K562 (cell line): Measurements from ENCODE around the gene SYMPK. TPM values are rescaled to one million over a fixed set of nuclear protein-coding genes. Genes with fewer than 3 reads are reported as not detected.
A peak's percentile ranks its signal among the peaks of the same experiment; 100 is the strongest.

Experiments used
- ARHGAP35 ChIP-seq: fragments of 450-650 bp; IDR thresholded peaks from 2 replicates; pipeline ENCODE4 v1.6.1; 2018; ENCODE audit not compliant: partially characterized antibody
- CCAR2 ChIP-seq: fragments of 200-400 bp; formaldehyde crosslinking; IDR thresholded peaks from 2 replicates; pipeline ENCODE4 v1.6.1; 2017; ENCODE audit warnings: mild to moderate bottlenecking, low read depth, low read length
- FOXM1 ChIP-seq, 2 experiments: fragments of 450-650 bp in 1 of 2; sonication (generic) in 1 of 2; formaldehyde crosslinking in 1 of 2; IDR thresholded peaks; 2 replicates each; pipeline versions ENCODE4 v1.6.1 to v1.9.0; 2017 to 2022; ENCODE audit warnings: low read depth in 2 of 2, mild to moderate bottlenecking in 2 of 2, missing genetic modification reagents in 1 of 2, moderate library complexity in 1 of 2
- GTF2F1 ChIP-seq: IDR thresholded peaks from 2 replicates; pipeline ENCODE4 v1.6.1; 2011; ENCODE audit warnings: low read depth, low read length, improper control_type of control experiment
- HDAC3 ChIP-seq: fragments of 450-650 bp; IDR thresholded peaks from 2 replicates; pipeline ENCODE4 v1.6.1; 2018; ENCODE audit warnings: borderline replicate concordance, mild to moderate bottlenecking, moderate library complexity; ENCODE audit not compliant: partially characterized antibody
- HIVEP1 ChIP-seq: fragments of 250-450 bp; sonication (Bioruptor Pico); IDR thresholded peaks from 2 replicates; pipeline ENCODE4 v1.4.0; 2020; ENCODE audit warnings: mild to moderate bottlenecking
- NCOA2 ChIP-seq, 2 experiments: fragments of 450-650 bp; IDR thresholded peaks; 2 replicates each; pipeline ENCODE4 v1.6.1; 2018; ENCODE audit warnings: mild to moderate bottlenecking in 2 of 2, moderate library complexity in 1 of 2; ENCODE audit not compliant: partially characterized antibody in 2 of 2
- NFATC3 ChIP-seq: fragments of 450-650 bp; IDR thresholded peaks from 2 replicates; pipeline ENCODE4 v1.6.1; 2017; ENCODE audit warnings: mild to moderate bottlenecking
- NFE2 ChIP-seq: IDR thresholded peaks from 2 replicates; pipeline ENCODE4 v1.6.1; 2014; ENCODE audit warnings: antibody characterized with exemption, low read depth
- NR3C1 ChIP-seq: sonication (generic); formaldehyde crosslinking; IDR thresholded peaks from 2 replicates; pipeline ENCODE4 v1.8.1; 2022; ENCODE audit warnings: missing genetic modification reagents
- POLR2H ChIP-seq: IDR thresholded peaks from 2 replicates; pipeline ENCODE4 v1.6.1; 2016; ENCODE audit warnings: missing genetic modification characterization, low read depth, mild to moderate bottlenecking, control low read depth, missing compliant biosample characterization, moderate library complexity
- RNF2 ChIP-seq: sonication (generic); IDR thresholded peaks from 2 replicates; pipeline ENCODE4 v1.6.1; 2016
- SRSF9 ChIP-seq: fragments of 200-400 bp; formaldehyde crosslinking; IDR thresholded peaks from 2 replicates; pipeline ENCODE4 v1.6.1; 2017; ENCODE audit warnings: low read depth, low read length, borderline replicate concordance
- ZNF197 ChIP-seq: fragments of 200-800 bp; sonication (Bioruptor generic); IDR thresholded peaks from 2 replicates; pipeline ENCODE4 v1.6.1; 2016; ENCODE audit warnings: low read depth, missing genetic modification characterization, missing compliant biosample characterization
- ZNF263 ChIP-seq: sonication (generic); formaldehyde crosslinking; IDR thresholded peaks from 2 replicates; pipeline ENCODE4 v1.8.0; 2022; ENCODE audit warnings: mild to moderate bottlenecking, missing genetic modification reagents, borderline replicate concordance
- ZNF644 ChIP-seq: fragments of 200-800 bp; sonication (Bioruptor generic); IDR thresholded peaks from 2 replicates; pipeline ENCODE4 v1.6.1; 2016; ENCODE audit warnings: low read depth, missing genetic modification characterization, missing compliant biosample characterization
- ZSCAN32 ChIP-seq: fragments of 450-650 bp; formaldehyde crosslinking; IDR thresholded peaks from 2 replicates; pipeline ENCODE4 v1.4.0; 2020; ENCODE audit warnings: mild to moderate bottlenecking, moderate library complexity
- polyA plus RNA-seq, 8 experiments: library from polyadenylated mRNA; depleted of rRNA in 4 of 8; stranded (reverse) in 5 of 8; unstranded in 3 of 8; fragments of >200 nt; fragmentation: Nextera tagmentation in 2 of 8; fragmentation: Illumina TruSeq in 1 of 8; extraction: Ambion mirVana in 2 of 8; extraction: Trizol in 1 of 8; gene quantifications; 2 replicates each; pipeline versions ENCODE4 v1.2.1 to v1.2.3, GENCODE V29; 2011 to 2014; ENCODE audit warnings: inconsistent platforms in 1 of 8, missing spikeins in 1 of 8
- total RNA-seq, 7 experiments: library from RNA; depleted of rRNA in 6 of 7; stranded (reverse); fragments of >200 nt in 6 of 7; fragmentation: Illumina TruSeq in 2 of 7; extraction: Trizol in 2 of 7; gene quantifications; 2 replicates each; pipeline versions ENCODE4 v1.2.1 to v1.2.3, GENCODE V29; 2011 to 2021; ENCODE audit warnings: low replicate concordance in 1 of 7
- TF ChIP-seq, protein P1 (sequence below): fragments of 450-650 bp; IDR thresholded peaks from 2 replicates; pipeline ENCODE4 v1.6.1; 2014; ENCODE audit warnings: low read depth, mild to moderate bottlenecking, moderate library complexity, borderline replicate concordance
- TF ChIP-seq, protein P2 (sequence below): sonication (generic); formaldehyde crosslinking; IDR thresholded peaks from 2 replicates; pipeline ENCODE4 v1.8.0; 2022; ENCODE audit warnings: mild to moderate bottlenecking, missing genetic modification reagents
- TF ChIP-seq, protein P3 (sequence below), 2 experiments: fragments of 450-650 bp; conservative IDR thresholded peaks; 2 replicates each; pipeline ENCODE4 v1.6.1; 2017; ENCODE audit warnings: mild to moderate bottlenecking in 2 of 2, moderate library complexity in 2 of 2
- TF ChIP-seq, protein P4 (sequence below): fragments of 450-650 bp; IDR thresholded peaks from 2 replicates; pipeline ENCODE4 v1.6.1; 2017; ENCODE audit warnings: antibody characterized with exemption
- TF ChIP-seq, protein P5 (sequence below): fragments of 250-450 bp; sonication (Bioruptor Pico); IDR thresholded peaks from 2 replicates; pipeline ENCODE4 v1.8.0; 2022; ENCODE audit warnings: moderate library complexity, mild to moderate bottlenecking, inconsistent platforms

Gene SYMPK
- total and polyA plus RNA-seq, 9 of the 15 experiments (the other 6 are each of a cell fraction or from before 2014, with no cell fraction given), result 0.73 to 95.5 (median 58.4) TPM

DNA sequence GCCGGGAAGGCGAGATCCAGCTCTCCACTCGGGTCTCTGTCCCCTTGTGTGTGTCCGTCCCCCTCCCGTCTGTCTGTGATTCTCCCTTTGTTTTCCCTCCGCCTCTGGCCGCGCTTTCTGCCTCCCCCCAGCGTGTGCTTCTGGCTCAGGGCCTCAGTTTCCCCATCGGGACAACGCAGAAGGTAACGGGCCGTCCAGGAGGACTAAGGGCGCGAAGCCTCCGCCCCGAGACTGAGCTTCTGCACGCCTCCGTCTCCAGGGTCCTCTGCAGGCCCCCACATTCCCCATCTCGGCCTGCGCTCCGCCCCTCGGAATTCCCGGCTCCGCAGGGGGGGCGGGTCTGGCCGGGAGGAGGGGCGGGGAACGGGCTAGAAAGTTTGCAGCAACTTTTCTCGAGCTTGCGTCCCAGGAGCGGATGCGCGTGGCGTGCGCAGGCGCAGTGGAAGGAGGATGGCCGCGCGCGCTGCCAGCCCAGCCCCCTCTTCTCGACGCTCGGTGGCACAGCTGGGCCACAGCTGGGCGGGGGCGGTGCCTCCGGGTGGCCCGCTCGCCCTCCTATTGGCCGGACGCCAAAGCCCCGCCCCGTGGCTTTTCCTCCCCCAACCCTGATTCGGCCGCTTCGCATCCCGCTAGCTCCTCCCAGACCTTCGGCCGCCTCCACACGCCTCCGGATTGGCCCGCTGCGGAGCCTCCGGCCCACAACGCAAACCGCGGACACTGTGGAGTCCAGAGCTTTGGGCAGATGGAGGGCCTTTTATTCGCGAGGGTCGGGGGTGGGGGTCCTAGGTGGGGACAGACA lies 93.8 kb downstream of the SYMPK start, which contains the start of gene SIX5 (continued):
- TF ChIP-seq NCOA2 (IDR thresholded peaks at IDR 0.05; ENCODE audit: partially characterized antibody in 2 of 2), result no peak
- TF ChIP-seq, protein P1, sequence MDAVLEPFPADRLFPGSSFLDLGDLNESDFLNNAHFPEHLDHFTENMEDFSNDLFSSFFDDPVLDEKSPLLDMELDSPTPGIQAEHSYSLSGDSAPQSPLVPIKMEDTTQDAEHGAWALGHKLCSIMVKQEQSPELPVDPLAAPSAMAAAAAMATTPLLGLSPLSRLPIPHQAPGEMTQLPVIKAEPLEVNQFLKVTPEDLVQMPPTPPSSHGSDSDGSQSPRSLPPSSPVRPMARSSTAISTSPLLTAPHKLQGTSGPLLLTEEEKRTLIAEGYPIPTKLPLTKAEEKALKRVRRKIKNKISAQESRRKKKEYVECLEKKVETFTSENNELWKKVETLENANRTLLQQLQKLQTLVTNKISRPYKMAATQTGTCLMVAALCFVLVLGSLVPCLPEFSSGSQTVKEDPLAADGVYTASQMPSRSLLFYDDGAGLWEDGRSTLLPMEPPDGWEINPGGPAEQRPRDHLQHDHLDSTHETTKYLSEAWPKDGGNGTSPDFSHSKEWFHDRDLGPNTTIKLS, result peak; percentile 42; the same call in 1 of the 2 replicates
- TF ChIP-seq, protein P2, sequence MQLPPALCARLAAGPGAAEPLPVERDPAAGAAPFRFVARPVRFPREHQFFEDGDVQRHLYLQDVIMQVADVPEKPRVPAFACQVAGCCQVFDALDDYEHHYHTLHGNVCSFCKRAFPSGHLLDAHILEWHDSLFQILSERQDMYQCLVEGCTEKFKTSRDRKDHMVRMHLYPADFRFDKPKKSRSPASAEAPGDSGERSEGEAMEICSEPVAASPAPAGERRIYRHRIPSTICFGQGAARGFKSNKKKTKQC (CRISPR knock-in tag), result no peak
- no peak for TF ChIP-seq HDAC3
- no peak for TF ChIP-seq ARHGAP35
- TF ChIP-seq RNF2, result 0 out of 2 replicates have a peak, but pooled peaks have one; percentile 39
- peak; percentile 6; the same call in 1 of the 2 replicates for TF ChIP-seq HIVEP1
- TF ChIP-seq NFE2, result no peak
- TF ChIP-seq, protein P3, sequence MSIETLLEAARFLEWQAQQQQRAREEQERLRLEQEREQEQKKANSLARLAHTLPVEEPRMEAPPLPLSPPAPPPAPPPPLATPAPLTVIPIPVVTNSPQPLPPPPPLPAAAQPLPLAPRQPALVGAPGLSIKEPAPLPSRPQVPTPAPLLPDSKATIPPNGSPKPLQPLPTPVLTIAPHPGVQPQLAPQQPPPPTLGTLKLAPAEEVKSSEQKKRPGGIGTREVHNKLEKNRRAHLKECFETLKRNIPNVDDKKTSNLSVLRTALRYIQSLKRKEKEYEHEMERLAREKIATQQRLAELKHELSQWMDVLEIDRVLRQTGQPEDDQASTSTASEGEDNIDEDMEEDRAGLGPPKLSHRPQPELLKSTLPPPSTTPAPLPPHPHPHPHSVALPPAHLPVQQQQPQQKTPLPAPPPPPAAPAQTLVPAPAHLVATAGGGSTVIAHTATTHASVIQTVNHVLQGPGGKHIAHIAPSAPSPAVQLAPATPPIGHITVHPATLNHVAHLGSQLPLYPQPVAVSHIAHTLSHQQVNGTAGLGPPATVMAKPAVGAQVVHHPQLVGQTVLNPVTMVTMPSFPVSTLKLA (conservative IDR thresholded peaks at IDR 0.05), result peak; percentile 75 to 88
- TF ChIP-seq POLR2H (tag), result peak; percentile 61
- no peak for TF ChIP-seq NFATC3
- 0 out of 2 replicates have a peak, but pooled peaks have one; percentile 15 for TF ChIP-seq FOXM1 (IDR thresholded peaks at IDR 0.05; ENCODE audit: low read depth)
- no peak for TF ChIP-seq FOXM1 (CRISPR knock-in tag; IDR thresholded peaks at IDR 0.05; ENCODE audit: low read depth)
- TF ChIP-seq CCAR2, result no peak
- no peak for TF ChIP-seq ZNF644
- no peak for TF ChIP-seq ZNF263 (CRISPR knock-in tag)
- TF ChIP-seq, protein P4, sequence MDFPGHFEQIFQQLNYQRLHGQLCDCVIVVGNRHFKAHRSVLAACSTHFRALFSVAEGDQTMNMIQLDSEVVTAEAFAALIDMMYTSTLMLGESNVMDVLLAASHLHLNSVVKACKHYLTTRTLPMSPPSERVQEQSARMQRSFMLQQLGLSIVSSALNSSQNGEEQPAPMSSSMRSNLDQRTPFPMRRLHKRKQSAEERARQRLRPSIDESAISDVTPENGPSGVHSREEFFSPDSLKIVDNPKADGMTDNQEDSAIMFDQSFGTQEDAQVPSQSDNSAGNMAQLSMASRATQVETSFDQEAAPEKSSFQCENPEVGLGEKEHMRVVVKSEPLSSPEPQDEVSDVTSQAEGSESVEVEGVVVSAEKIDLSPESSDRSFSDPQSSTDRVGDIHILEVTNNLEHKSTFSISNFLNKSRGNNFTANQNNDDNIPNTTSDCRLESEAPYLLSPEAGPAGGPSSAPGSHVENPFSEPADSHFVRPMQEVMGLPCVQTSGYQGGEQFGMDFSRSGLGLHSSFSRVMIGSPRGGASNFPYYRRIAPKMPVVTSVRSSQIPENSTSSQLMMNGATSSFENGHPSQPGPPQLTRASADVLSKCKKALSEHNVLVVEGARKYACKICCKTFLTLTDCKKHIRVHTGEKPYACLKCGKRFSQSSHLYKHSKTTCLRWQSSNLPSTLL, result no peak
- no peak for TF ChIP-seq GTF2F1
- TF ChIP-seq NR3C1 (CRISPR knock-in tag), result no peak
- TF ChIP-seq SRSF9, result no peak
- TF ChIP-seq, protein P5, sequence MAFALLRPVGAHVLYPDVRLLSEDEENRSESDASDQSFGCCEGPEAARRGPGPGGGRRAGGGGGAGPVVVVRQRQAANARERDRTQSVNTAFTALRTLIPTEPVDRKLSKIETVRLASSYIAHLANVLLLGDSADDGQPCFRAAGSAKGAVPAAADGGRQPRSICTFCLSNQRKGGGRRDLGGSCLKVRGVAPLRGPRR (CRISPR knock-in tag), result no peak
- no peak for TF ChIP-seq ZSCAN32 (CRISPR knock-in tag)
- no peak for TF ChIP-seq ZNF197 (CRISPR knock-in tag)
